Fibroblast of mammary gland (primary cell): ENCODE results near the gene SLC25A30.

ENCODE experiments used
- DNase-seq: peaks from one replicate; pipeline ENCODE4 v3.0.0-alpha.2; 2010; ENCODE audit warnings: low read depth
- H3K4me3 ChIP-seq: 2 replicates; pipeline ENCODE4 v1.5.1; 2011; ENCODE audit warnings: low read depth, mild to moderate bottlenecking, low read length, moderate library complexity; ENCODE audit not compliant: control insufficient read depth
- TF ChIP-seq, protein P1 (sequence below): conservative IDR thresholded peaks from 2 replicates; pipeline ENCODE4 v1.5.1; 2011; ENCODE audit warnings: low read depth, low read length, inconsistent platforms; ENCODE audit not compliant: control insufficient read depth, insufficient read depth

The SLC25A30 gene

DNA sequence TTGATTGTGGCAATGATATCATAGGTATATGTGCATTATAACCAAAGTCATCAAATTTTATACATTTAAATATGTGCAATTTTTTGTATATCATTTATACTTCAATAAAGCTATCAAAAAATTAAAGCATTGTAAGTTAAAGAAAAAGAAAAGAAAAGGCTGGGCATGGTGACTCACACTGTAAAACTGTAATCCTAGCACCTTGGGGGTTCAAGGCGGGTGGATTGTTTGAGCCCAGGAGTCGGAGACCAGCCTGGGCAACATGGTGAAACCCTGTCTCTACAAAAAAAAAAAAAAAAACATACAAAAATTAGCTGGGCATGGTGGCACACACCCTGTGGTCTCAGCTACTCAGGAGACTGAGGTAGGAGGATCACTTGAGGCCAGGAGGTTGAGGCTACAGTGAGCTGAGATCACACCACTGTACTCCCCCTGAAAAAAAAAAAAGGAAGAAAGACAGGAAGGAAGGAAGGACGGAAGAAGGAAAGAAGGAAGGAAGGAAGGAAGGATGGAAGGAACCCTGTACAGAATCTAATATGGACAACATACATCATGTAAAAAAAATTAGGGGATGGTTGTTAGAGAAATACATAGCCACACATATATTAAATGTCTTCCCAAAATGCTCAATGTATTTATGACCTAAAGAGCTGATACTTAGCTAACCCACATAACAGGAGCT, 21.7 kb upstream of the SLC25A30 start:
- no peak for DNase-seq
- TF ChIP-seq, protein P1, sequence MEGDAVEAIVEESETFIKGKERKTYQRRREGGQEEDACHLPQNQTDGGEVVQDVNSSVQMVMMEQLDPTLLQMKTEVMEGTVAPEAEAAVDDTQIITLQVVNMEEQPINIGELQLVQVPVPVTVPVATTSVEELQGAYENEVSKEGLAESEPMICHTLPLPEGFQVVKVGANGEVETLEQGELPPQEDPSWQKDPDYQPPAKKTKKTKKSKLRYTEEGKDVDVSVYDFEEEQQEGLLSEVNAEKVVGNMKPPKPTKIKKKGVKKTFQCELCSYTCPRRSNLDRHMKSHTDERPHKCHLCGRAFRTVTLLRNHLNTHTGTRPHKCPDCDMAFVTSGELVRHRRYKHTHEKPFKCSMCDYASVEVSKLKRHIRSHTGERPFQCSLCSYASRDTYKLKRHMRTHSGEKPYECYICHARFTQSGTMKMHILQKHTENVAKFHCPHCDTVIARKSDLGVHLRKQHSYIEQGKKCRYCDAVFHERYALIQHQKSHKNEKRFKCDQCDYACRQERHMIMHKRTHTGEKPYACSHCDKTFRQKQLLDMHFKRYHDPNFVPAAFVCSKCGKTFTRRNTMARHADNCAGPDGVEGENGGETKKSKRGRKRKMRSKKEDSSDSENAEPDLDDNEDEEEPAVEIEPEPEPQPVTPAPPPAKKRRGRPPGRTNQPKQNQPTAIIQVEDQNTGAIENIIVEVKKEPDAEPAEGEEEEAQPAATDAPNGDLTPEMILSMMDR = no peak
- no peak overlapping the region for H3K4me3 ChIP-seq

DNA sequence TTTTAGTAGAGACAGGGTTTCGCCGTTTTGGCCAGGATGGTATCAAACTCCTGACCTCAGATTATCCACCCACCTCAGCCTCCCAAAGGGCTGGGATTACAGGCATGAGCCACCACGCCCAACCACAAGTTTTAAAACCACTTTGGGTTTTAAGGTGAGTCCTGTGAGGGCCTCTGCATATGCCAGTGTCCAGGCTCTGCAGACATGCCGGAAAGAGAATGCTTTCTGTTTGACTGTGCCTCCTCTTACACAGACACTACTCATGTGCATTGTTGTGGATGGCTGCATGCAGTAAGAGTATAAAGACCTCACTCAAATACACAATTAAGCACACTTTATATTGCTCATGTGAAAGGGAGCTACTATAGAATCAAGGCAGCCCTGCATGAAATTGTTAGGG, 20.8 kb upstream of the SLC25A30 start:
- TF ChIP-seq, protein P1 = no peak
- H3K4me3 ChIP-seq = no peak overlapping the region
- DNase-seq = no peak

DNA sequence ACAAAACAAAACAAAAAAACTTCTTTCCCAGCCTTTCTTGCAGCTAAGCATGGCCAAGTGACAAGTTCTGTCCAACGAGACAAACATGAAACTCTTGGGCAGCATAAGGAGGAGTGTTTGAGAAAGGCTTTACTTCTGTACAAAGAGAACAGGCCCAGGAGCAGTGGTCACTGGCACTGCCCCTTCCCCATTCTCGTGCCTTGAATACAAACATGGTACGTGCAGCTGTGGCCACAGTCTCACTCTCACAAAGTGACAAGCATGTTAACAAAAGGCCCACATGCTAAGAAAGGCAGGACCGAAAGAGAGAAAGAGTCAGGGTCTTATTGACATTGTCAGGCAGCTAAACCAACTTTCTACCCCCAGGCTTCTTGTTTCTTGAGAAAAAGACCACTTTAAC, 19.8 kb upstream of the SLC25A30 start:
- no peak for DNase-seq
- TF ChIP-seq, protein P1 = no peak
- H3K4me3 ChIP-seq = no peak overlapping the region

DNA sequence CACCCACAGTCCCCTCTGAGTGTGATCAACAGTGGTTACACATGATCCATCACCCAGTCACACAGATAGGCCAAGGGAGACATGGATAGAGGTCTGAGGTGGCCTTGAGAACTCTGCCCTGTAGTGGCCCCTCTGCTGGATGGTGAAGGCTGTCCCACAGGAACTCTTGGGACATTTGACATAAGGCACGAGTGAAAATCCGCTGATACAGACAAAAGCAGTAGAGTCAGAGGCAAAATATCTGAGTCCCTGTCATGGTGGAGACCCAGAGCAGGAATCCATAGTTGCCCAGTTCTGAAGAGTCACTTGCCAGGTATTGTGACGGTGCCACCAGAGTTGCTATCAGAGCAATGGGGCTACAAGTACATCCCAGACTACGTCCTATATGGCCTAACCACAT, 18.8 kb upstream of the SLC25A30 start:
- TF ChIP-seq, protein P1 = no peak
- DNase-seq = no peak
- H3K4me3 ChIP-seq = no peak overlapping the region

DNA sequence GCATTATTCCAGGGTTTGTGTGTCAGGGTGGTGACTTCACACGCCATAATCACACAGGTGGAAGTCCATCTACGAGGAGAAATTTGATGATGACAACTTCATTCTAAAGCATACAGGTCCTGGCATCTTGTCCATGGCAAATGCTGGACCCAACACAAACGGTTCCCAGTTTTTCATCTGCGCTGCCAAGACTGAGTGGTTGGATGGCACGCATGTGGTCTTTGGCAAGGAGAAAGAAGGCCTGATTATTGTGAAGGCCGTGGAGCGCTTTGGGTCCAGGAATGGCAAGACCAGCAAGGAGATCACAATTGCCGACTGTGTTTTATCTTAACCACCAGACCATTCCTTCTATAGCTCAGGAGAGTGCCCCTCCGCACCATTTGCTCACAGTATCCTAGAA, 18.2 kb upstream of the SLC25A30 start:
- no peak for DNase-seq
- TF ChIP-seq, protein P1 = no peak
- H3K4me3 ChIP-seq = no peak overlapping the region

DNA sequence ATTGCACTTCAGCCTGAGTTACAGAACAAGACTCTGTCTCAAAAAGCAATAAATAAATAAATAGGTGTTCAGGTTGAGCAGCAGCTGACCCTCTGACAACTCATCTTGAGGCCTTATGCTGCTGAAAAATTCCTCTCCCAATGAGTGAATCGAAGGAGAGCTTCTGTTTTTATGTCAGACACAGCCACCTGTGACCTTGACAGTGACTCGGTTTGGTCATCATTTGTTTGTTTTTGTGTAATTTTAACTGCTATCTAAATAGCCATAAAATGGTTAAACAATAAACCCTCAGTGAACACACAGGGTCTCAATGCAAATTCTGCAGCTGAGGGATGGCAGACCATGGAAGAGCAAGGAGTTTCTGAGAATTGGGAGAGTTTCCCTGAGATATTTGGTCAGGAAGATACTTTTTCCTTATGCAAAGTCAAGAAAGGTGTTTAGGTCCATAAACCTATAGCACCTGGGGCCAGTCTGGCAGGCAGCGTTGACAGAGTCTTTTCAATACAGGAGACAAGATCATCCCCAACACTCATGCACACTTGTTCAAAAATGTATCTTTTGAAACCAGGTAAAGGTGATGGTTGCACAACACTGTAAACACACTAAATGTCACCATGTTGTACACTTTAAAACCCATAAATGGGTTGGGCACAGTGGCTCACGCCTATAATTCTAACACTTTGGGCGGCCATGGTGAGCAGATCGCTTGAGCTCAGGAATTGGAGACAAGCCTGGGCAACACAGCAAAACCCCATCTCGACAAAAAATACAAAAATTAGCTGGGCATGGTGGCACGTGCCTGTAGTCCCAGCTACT, 16.6 kb upstream of the SLC25A30 start:
- TF ChIP-seq, protein P1 = no peak
- DNase-seq = no peak
- no peak overlapping the region for H3K4me3 ChIP-seq
